ENCODE results near the gene ANKRD33B. TPM values are rescaled to one million over a fixed set of nuclear protein-coding genes. Genes with fewer than 3 reads are reported as not detected.

Gene ANKRD33B
- total RNA-seq, 1 experiment from 2014 or later: 6.9 TPM

DNA sequence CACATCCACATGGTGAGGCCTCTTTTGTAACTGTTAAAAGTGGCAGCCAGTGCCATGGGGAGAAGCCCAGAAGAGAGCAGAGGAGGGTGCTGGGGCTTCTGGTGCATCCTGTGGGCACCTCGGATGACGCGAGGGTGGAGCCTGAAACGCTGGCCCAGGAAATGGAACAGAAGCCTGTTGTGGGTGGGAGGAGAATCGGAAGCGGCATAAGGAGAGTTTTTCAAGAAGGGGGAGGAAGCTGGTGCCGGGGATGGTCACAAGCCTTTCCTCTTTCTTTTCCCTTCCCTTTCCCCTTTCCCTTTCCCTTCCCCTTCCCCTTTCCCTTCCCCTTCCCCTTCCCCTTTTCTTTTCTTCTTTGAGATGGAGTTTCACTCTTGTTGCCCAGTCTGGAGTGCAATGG lies 12.9 kb downstream of the ANKRD33B start:
- no peak overlapping the region for H3K23ac ChIP-seq (ENCODE audit: insufficient read length, low read depth, low read length)
- Mint-ChIP-seq H3K27ac (no peak overlapping the region), H3K4me3 (no peak overlapping the region), H3K9me3 (no peaks in the 10 kb centered on the region; a peak in 1 of 5 replicates), H3K27me3 (ENCODE audit: low read depth) (peaks cover 8% of the 10 kb centered on the region), H3K36me3 (ENCODE audit: insufficient read depth in 1 of 3, low read depth in 3 of 3) (no peaks in the 10 kb centered on the region), H3K4me1 (peaks cover 3 to 10% of the 10 kb centered on the region in 2 experiments; a peak in 3 of 4 replicates)
- H3K4me1 ChIP-seq (ENCODE audit: insufficient read depth, low read length): peaks cover 3% of the 10 kb centered on the region; the same call in 1 of the 2 replicates
- H2BK120ac ChIP-seq (ENCODE audit: low read depth, low read length, poor library complexity, severe bottlenecking): no peak overlapping the region
- WGBS (ENCODE audit: extremely low coverage, insufficient read length, low lambda C conversion rate): no CpG with 5 or more reads among the region's 7 CpGs
- H3K79me1 ChIP-seq (ENCODE audit: insufficient read depth, low read depth, low read length, poor library complexity, severe bottlenecking): no peaks in the 10 kb centered on the region
- no peak overlapping the region for H2BK12ac ChIP-seq (ENCODE audit: insufficient read length, low read depth, low read length)
- no peak overlapping the region for H3K9ac ChIP-seq (ENCODE audit: extremely low read depth, insufficient read length, low read length)
- no peak overlapping the region for H2BK20ac ChIP-seq (ENCODE audit: low read depth, low read length, poor library complexity, severe bottlenecking)
- H3K27me3 ChIP-seq (ENCODE audit: insufficient read depth, low read length): no peaks in the 10 kb centered on the region
- H3K27ac ChIP-seq (ENCODE audit: insufficient read length, low read depth, low read length): no peak overlapping the region
- H2AK5ac ChIP-seq (ENCODE audit: insufficient read length, low read length): no peak overlapping the region
- H3K4ac ChIP-seq (ENCODE audit: low read depth, low read length): no peak overlapping the region
- H3K9me3 ChIP-seq (ENCODE audit: control insufficient read depth, low read depth, low read length): no peaks in the 10 kb centered on the region
- no peak overlapping the region for H4K91ac ChIP-seq (ENCODE audit: insufficient read length, low read depth, low read length)
- no peak overlapping the region for H2BK15ac ChIP-seq (ENCODE audit: low read depth, low read length)
- H3K14ac ChIP-seq (ENCODE audit: insufficient read depth, low read length): no peak overlapping the region
- no peak overlapping the region for H2AFZ ChIP-seq (ENCODE audit: low read length)
- H3T11ph ChIP-seq (ENCODE audit: low read length): no peak overlapping the region
- TF ChIP-seq, protein P1, sequence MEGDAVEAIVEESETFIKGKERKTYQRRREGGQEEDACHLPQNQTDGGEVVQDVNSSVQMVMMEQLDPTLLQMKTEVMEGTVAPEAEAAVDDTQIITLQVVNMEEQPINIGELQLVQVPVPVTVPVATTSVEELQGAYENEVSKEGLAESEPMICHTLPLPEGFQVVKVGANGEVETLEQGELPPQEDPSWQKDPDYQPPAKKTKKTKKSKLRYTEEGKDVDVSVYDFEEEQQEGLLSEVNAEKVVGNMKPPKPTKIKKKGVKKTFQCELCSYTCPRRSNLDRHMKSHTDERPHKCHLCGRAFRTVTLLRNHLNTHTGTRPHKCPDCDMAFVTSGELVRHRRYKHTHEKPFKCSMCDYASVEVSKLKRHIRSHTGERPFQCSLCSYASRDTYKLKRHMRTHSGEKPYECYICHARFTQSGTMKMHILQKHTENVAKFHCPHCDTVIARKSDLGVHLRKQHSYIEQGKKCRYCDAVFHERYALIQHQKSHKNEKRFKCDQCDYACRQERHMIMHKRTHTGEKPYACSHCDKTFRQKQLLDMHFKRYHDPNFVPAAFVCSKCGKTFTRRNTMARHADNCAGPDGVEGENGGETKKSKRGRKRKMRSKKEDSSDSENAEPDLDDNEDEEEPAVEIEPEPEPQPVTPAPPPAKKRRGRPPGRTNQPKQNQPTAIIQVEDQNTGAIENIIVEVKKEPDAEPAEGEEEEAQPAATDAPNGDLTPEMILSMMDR (conservative IDR thresholded peaks at IDR 0.05): no peak
- H4K8ac ChIP-seq (replicated peaks; ENCODE audit: insufficient read length, low read depth, low read length): no peak overlapping the region
- no peak overlapping the region for H2BK5ac ChIP-seq (ENCODE audit: insufficient read length, low read length)
- no peak overlapping the region for H4K5ac ChIP-seq (ENCODE audit: insufficient read length, low read depth, low read length)
- no peak overlapping the region for H3K4me2 ChIP-seq (ENCODE audit: insufficient read depth, insufficient read length, low read length)
- no peak for DNase-seq
- H3K79me2 ChIP-seq (ENCODE audit: insufficient read depth, low read length): no peaks in the 10 kb centered on the region
- no peaks in the 10 kb centered on the region for H4K20me1 ChIP-seq (ENCODE audit: control insufficient read depth, insufficient read depth, insufficient read length)
- H3K56ac ChIP-seq (ENCODE audit: insufficient read length, low read depth, low read length): no peak overlapping the region
- no peaks in the 10 kb centered on the region for H3K23me2 ChIP-seq (ENCODE audit: insufficient read length, low read depth, low read length, poor library complexity, severe bottlenecking)
- no peak overlapping the region for H3K18ac ChIP-seq (ENCODE audit: insufficient read length, low read depth, low read length)
